EH (cell line): ENCODE measurements around the gene DMRTB1.

Experiments
- DNase-seq: peaks from one replicate; pipeline ENCODE4 v3.0.0-alpha.2; 2015; ENCODE audit warnings: low read depth

DMRTB1 gene

GRCh38 chr1:53486395-53487026 is 27.3 kb downstream of the DMRTB1 start:
- DNase-seq, result no peak

- DNase-seq, result no peak
Measured at GRCh38 chr1:53490351-53490750, 31.2 kb downstream of the DMRTB1 start.

GRCh38 chr1:53495633-53496345 is 36.6 kb downstream of the DMRTB1 start:
- no peak for DNase-seq

GRCh38 chr1:53498555-53499131 is 39.4 kb downstream of the DMRTB1 start:
- peak; percentile 76 for DNase-seq

- no peak for DNase-seq
Measured at GRCh38 chr1:53499257-53500203, 40.3 kb downstream of the DMRTB1 start.

- no peak for DNase-seq
Measured at GRCh38 chr1:53500204-53501064, 41.2 kb downstream of the DMRTB1 start.

GRCh38 chr1:53501065-53502005 is 42.1 kb downstream of the DMRTB1 start:
- DNase-seq, result no peak

GRCh38 chr1:53502641-53503432 is 43.6 kb downstream of the DMRTB1 start:
- DNase-seq, result peak; percentile 32

- DNase-seq, result peak; percentile 29
Measured at GRCh38 chr1:53503433-53504217, 44.4 kb downstream of the DMRTB1 start.

- no peak for DNase-seq
Measured at GRCh38 chr1:53504901-53505300, 45.7 kb downstream of the DMRTB1 start.

GRCh38 chr1:53505401-53505800 is 46.2 kb downstream of the DMRTB1 start:
- DNase-seq, result no peak

GRCh38 chr1:53505891-53506290 is 46.7 kb downstream of the DMRTB1 start:
- no peak for DNase-seq

- no peak for DNase-seq
Measured at GRCh38 chr1:53506355-53507050, 47.3 kb downstream of the DMRTB1 start.

GRCh38 chr1:53507116-53507820 is 48.1 kb downstream of the DMRTB1 start:
- DNase-seq, result no peak

GRCh38 chr1:53508056-53508990 is 49.1 kb downstream of the DMRTB1 start:
- no peak for DNase-seq
